Activated B cell treated with CpG ODN at 0.5 μM for 24 hours (primary cell): ENCODE measurements around the gene NFASC. TPM values are rescaled to one million over a fixed set of nuclear protein-coding genes. Genes with fewer than 3 reads are reported as not detected.

Experiments used
- ATAC-seq: fragments of 200-7000 bp; cut with Tn5 transposase; one replicate; pipeline ENCODE4 v1.10.0; 2021; ENCODE audit warnings: low read depth, mild to moderate bottlenecking, moderate library complexity
- CTCF ChIA-PET: fragments of 350-600 bp; sonication (Branson Sonifier 250); formaldehyde crosslinking; loops from one replicate; lab custom pipeline; 2021; ENCODE audit warnings: antibody characterized with exemption; lab: Charles Lee
- POLR2A ChIA-PET: fragments of 350-600 bp; sonication (Branson Sonifier 250); formaldehyde crosslinking; loops from one replicate; lab custom pipeline; 2021; ENCODE audit warnings: antibody characterized with exemption; lab: Charles Lee
- DNase-seq: peaks from one replicate; pipeline ENCODE4 v3.0.0; 2022
- H3K27ac Mint-ChIP-seq: one replicate; pipeline ENCODE4 v1.8.0; 2020; ENCODE audit warnings: mixed read lengths
- H3K27me3 Mint-ChIP-seq: one replicate; pipeline ENCODE4 v1.8.0; 2021; ENCODE audit warnings: mixed read lengths
- H3K36me3 Mint-ChIP-seq: one replicate; pipeline ENCODE4 v1.8.0; 2021; ENCODE audit warnings: low read depth, mixed read lengths
- H3K4me1 Mint-ChIP-seq: one replicate; pipeline ENCODE4 v1.8.0; 2021; ENCODE audit warnings: mixed read lengths
- H3K4me3 Mint-ChIP-seq: one replicate; pipeline ENCODE4 v1.8.0; 2020; ENCODE audit warnings: mild to moderate bottlenecking, mixed read lengths
- H3K9me3 Mint-ChIP-seq: one replicate; pipeline ENCODE4 v1.8.0; 2020; ENCODE audit warnings: mixed read lengths
- intact Hi-C: fragments of 100-400 bp; cut with micrococcal nuclease; formaldehyde crosslinking; loops from one replicate; pipeline ENCODE4 v1.15.1; 2024
- total RNA-seq: library from RNA; stranded (reverse); gene quantifications from 2 replicates; pipeline ENCODE4 v1.2.3, GENCODE V29; 2022
- TF ChIP-seq, protein P1 (sequence below): fragments of 200-600 bp; IDR thresholded peaks from one replicate; pipeline ENCODE4 v1.8.0; 2022; ENCODE audit warnings: antibody characterized with exemption, mild to moderate bottlenecking

NFASC gene
- total RNA-seq, 1 donor from 2014 or later, result 0.07 TPM

DNA sequence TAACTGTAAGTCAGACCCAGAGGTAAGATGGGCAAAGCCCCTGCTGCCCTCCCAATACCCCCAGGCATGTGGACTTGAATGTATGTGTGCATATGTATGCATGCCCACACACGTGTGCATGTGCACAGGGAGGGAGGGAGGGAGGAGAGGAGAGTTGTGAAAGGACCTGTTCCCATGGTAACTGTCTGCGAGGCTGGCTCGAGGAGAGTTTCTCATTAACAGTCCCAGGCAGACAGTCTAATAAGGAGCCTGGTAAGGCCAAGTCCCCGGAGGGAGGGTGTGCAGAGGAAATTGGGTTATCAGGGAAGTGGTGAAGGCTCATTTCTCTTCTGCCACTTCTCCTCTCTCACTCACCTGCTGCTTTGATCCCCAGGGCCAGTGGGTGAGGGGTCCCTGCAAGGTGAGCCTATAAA lies 74.9 kb downstream of the NFASC start:
- H3K27me3 Mint-ChIP-seq, result peaks cover 4% of the 10 kb centered on the region
- DNase-seq (no peak), ATAC-seq (no peak)
- TF ChIP-seq, protein P1, sequence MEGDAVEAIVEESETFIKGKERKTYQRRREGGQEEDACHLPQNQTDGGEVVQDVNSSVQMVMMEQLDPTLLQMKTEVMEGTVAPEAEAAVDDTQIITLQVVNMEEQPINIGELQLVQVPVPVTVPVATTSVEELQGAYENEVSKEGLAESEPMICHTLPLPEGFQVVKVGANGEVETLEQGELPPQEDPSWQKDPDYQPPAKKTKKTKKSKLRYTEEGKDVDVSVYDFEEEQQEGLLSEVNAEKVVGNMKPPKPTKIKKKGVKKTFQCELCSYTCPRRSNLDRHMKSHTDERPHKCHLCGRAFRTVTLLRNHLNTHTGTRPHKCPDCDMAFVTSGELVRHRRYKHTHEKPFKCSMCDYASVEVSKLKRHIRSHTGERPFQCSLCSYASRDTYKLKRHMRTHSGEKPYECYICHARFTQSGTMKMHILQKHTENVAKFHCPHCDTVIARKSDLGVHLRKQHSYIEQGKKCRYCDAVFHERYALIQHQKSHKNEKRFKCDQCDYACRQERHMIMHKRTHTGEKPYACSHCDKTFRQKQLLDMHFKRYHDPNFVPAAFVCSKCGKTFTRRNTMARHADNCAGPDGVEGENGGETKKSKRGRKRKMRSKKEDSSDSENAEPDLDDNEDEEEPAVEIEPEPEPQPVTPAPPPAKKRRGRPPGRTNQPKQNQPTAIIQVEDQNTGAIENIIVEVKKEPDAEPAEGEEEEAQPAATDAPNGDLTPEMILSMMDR, result no peak
- ChIA-PET CTCF (no interaction called here), POLR2A (no interaction called here)
- no peaks in the 10 kb centered on the region for H3K36me3 Mint-ChIP-seq
- no peaks in the 10 kb centered on the region for H3K9me3 Mint-ChIP-seq
- intact Hi-C loops, result no loop called here
- H3K4me1 Mint-ChIP-seq, result no peaks in the 10 kb centered on the region
- no peak overlapping the region for H3K4me3 Mint-ChIP-seq
- H3K27ac Mint-ChIP-seq, result no peak overlapping the region

DNA sequence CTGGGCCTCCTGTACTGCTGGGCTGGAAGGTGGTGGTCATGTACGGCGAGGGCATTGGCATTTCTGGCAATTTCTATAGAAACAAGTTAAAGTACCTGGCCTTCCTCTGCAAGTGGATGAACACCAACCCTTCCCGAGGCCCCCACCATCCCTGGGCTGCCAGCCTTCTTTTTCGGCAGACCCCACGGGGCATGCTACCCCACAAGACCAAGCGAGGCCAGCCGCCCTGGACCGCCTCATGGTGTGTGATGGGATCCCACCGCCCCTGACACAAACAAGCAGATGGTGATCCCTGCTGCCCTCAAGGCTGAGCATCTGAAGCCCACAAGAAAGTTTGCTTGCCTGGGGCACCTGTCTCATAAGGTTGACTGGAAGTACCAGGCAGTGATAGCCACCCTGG lies 76.0 kb downstream of the NFASC start:
- ATAC-seq, result no peak
- Mint-ChIP-seq H3K36me3 (no peaks in the 10 kb centered on the region), H3K9me3 (no peaks in the 10 kb centered on the region), H3K4me1 (no peaks in the 10 kb centered on the region), H3K4me3 (no peak overlapping the region), H3K27me3 (peaks cover 4% of the 10 kb centered on the region), H3K27ac (no peak overlapping the region)
- ChIA-PET POLR2A (no interaction called here), CTCF (no interaction called here)
- no peak for DNase-seq
- intact Hi-C loops, result no loop called here
- TF ChIP-seq, protein P1, result no peak

DNA sequence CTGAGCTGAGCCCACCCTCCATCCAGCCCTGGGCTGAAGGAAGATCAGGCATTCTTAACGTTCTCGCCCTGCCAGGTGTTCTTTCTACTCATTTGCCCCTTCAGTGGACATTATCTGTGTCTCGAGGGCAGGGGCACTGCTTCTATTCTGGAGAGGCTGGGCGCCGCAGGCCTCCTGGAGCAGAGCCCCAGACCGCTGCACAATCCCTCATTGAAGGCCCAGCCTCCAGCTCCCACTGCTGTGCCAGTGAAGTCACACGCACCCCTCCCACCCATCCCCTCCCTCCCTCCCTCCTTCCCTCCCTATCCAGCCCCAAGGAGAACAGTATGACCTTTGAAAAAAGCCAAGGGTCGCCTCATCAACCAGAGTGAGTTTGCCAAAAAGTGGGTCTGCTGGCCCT lies 76.7 kb downstream of the NFASC start:
- POLR2A ChIA-PET, result no interaction called here
- H3K27ac Mint-ChIP-seq, result no peak overlapping the region

DNA sequence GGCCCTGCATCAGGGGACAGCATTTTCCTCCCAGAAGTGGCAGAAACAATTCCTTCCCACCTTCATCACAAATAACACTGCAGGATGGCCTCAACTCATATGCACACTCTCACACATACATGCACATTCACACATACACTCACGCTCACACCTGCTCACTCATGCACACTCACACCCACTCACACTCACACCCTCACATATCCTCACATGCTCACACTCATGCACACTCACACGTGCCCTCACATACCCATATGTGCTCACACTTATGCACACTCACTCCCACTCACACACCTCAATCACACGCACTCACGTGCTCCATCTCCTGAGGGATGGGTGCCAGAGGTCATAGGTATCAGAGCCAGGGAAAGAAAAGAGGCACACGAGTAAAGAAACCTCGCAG lies 77.1 kb downstream of the NFASC start:
- H3K9me3 Mint-ChIP-seq, result no peaks in the 10 kb centered on the region
- no peaks in the 10 kb centered on the region for H3K4me1 Mint-ChIP-seq
- ChIA-PET CTCF (no interaction called here), POLR2A (no interaction called here)
- no peaks in the 10 kb centered on the region for H3K36me3 Mint-ChIP-seq
- H3K4me3 Mint-ChIP-seq, result no peak overlapping the region
- TF ChIP-seq, protein P1, result no peak
- intact Hi-C loops, result no loop called here
- peaks cover 7% of the 10 kb centered on the region for H3K27me3 Mint-ChIP-seq
- DNase-seq (no peak), ATAC-seq (no peak)
- H3K27ac Mint-ChIP-seq, result no peak overlapping the region

More for the DNA sequence above, 76.7 kb downstream of the NFASC start:
- Mint-ChIP-seq H3K36me3 (no peaks in the 10 kb centered on the region), H3K9me3 (no peaks in the 10 kb centered on the region), H3K27me3 (peaks cover 7% of the 10 kb centered on the region), H3K4me3 (no peak overlapping the region), H3K4me1 (no peaks in the 10 kb centered on the region)
- CTCF ChIA-PET, result no interaction called here
- intact Hi-C loops, result no loop called here
- TF ChIP-seq, protein P1, result no peak
- ATAC-seq, result no peak
- DNase-seq, result no peak

DNA sequence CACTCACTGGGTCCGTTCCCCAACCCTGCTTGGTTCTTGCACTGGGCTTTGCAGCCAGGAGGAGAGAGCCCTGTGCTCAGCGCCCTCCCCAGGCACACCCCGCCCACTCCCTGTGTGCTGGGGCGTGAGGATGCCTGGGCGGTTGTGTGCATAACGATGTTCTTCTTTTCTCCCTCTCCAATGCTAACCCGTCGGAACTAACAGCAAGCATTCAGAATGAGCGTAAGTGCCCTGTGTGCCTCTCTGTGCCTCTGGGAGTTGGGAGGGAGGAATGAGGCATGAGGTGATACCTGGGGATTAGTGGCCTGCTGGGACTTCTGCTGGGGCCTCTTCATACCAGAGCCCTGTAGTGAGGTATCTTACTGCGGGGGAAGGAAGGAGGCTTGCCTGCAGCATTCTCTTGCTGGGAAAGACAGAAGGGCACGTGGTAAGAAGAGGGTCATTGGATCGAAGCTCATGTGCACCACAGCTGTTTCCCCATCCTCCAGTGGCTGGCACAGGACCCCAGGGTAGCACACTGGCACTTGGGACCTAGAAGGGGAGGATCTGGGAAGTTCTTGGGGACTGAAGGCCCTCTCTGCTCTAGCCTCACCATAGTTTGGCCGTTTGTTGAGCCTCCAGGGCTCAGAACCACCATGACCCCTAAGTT lies 79.8 kb downstream of the NFASC start:
- ChIA-PET CTCF (no interaction called here), POLR2A (no interaction called here)
- Mint-ChIP-seq H3K4me1 (no peaks in the 10 kb centered on the region), H3K27ac (no peak overlapping the region), H3K36me3 (no peaks in the 10 kb centered on the region), H3K9me3 (no peaks in the 10 kb centered on the region), H3K4me3 (no peak overlapping the region), H3K27me3 (peaks cover 12% of the 10 kb centered on the region)
- DNase-seq (no peak), ATAC-seq (no peak)
- TF ChIP-seq, protein P1, result no peak
- intact Hi-C loops, result no loop called here
